HG02763 (cell line): ENCODE measurements around the gene RABGAP1L.
A peak's percentile ranks its signal among the peaks of the same experiment; 100 is the strongest.
"Not testable (repeated sequence)": the region's sequence is repeated elsewhere in the genome, so short reads cannot be mapped to it uniquely, and the experiment has no call there.

Experiments
- ATAC-seq: cut with Tn5 transposase; IDR thresholded peaks from one replicate; pipeline ENCODE4 v1.9.1; 2021; ENCODE audit warnings: mild to moderate bottlenecking, moderate library complexity; ENCODE audit not compliant: unreplicated experiment

RABGAP1L gene

DNA sequence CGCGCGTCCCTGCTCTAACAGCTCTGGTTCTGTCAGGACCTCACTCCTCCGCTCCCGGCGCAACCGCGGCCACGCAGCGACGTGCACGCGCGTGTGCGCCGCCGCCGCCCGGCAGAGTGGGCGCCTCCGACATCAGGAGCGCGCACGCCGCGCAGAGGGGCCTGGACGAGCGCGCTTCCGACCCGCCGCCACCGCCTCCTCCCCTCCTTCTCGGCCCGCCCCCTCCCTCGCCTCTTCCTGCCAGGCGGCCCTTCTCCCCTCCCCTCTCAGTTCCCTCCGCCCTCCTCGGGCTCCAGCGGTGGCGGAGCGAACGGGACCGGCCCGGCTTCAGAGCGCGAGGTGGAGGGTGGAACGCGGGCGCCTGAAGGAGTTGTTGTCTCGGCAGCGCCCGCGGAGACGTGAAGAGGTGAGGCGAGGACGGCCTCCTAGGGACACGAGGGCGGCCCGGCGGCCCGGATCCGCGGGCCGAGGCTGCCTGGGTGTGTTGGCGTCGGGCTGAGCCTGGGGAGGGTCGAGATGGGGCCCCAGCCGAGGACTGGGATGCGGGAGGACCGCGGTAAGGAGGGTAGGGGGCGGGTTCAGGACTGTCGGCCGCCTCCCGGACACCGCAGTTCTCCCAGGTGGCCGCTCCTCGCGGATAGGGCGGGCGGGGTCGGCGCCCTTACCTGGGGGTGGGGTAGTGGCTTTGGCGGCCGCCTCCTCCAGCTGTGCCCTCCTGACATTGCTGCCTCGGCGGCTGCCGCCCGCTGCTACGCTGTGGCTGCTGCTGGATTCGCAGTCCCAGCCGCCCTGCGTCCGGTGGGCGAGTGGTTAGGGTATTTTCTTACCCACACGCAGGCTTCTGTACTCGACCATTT is at the start of gene RABGAP1L:
RABGAP1L (plus strand) TSS at position 269 of the 857 bp plus-strand sequence.
- peak; percentile 63 for ATAC-seq

DNA sequence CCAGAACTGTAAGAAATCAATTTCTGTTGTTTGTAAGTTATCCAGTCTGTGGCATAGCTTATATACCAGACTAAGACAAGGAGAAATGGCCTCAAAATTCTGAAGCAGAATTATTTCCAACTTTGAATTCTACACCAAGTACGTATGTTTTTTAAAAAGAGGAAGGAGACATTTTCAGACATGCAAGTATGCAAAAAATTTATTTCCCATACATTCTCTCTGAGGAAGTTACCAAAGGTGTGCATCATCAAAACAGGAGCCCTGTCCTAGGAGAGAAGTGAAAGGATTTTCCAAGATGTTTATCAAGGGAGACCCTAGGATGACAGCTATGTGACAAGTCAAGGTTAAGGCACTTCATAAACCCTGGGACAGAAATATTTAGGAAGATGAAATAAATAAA is 49.3 kb upstream of the RABGAP1L start:
- ATAC-seq: no peak

DNA sequence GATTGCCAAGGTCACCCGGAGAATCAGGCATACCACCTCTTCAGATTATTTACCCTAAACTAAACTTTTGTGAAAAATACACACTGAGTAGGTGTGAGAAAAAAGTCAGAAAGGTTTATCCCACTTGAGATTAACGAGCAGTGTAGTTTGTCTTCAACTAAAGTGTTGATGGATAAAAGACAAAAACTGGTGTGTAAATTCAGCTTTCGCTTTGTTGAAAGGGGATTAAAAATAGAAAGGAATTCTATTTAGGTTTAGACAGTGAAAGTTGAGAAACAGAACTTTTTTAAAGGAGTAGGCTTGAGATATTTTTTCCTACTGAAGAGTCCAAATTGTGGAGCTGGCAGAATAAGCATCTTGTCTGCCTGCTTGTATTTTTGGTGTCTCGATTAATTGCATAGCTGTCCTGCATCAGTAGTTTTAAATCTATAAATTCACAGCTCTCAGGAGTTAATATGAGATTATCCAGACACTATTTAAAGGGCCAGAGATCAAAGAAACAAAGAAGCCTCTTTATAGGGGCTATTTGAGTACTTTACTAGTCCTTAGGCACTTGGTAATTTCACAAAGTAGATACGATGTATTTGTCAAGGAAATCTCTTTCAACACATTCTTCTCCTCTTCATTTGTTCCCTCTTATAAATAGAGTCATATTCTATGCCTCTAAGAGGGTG is 46.7 kb upstream of the RABGAP1L start:
- no peak for ATAC-seq

DNA sequence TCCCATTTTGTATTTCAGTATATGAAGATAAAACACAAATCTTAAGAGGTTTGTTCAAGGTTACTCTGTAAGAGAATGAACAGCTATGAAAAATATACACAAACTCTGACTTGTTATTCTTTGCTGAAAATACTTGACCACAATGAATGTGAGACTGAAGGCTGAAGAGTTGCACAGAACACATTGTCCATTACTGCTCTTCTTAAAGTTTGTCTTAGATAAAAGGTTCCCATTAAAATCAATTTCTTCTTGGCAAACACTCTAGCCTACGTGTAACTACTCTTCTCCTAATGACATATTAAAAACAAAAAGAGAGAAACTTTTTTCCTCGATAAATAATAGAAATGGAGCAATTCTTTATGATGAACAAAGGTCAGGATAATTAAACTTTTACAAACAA is 45.2 kb upstream of the RABGAP1L start:
- ATAC-seq: no peak

DNA sequence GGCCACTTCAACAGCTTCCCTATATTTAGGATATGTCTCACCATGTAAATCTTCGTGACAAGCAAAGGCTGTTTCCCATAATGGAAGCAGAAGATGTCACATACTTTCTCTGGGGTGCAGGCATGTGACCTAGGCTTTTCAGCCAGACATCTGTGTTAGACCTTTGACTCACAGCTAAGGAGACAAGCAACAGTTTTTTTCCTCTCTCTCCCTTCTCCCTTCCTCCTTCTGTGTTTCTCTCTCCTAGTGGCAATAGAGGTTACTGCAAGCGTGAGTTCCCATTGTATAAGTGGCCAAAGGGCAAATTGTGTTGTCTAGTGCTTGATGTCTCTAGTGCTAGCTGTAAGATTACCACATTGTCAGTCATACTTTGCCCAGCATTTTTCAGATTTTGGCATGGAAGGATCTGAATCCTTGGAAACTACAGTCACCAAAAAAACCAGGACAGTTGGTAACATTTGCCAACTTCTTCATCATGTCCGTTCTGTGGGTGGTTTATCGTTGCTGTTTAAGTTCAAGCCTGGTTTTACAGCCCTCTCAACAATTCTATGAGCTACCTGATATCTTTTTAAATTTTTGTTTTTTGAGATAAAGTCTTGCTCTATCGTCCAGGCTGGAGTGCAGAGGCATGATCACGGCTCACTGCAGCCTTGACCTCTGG is 44.4 kb upstream of the RABGAP1L start:
- ATAC-seq: no peak

DNA sequence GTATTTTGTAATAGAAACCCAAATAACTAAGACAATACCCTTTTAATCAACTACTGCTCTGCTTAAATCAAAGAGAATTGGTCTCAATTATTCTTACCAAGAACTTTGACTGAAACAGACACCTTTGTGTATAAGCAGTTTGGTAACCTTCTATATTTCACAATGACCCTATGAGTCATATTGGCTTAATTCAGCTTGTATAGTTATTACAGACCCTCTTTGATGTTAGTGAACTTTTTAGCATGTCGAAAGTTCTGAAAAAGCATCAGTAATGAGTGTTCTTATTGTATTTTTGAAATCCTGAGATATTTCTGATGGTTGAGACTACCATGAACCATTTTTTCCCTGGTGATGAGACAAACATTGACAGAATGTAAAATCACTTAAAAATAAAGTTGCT is 43.3 kb upstream of the RABGAP1L start:
- ATAC-seq: no peak

DNA sequence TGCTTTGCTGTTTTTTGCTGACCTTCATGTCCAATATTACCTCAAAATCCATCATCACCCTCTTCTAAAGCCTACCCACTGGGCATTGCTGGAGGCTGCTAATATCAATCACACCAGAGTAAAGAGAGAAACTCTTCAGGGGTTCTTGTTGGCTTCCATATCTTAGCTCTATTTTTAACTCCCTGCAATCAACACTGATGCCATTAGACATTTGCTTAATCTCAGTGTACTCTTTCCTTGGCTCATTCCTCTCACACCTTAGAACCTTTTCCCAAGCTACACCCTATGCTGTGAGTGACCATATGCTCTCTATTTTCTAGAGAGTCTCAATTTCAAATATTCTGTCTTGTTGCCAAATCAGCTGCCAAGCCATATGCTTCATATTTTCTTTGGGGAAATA is 40.6 kb upstream of the RABGAP1L start:
- no peak for ATAC-seq

DNA sequence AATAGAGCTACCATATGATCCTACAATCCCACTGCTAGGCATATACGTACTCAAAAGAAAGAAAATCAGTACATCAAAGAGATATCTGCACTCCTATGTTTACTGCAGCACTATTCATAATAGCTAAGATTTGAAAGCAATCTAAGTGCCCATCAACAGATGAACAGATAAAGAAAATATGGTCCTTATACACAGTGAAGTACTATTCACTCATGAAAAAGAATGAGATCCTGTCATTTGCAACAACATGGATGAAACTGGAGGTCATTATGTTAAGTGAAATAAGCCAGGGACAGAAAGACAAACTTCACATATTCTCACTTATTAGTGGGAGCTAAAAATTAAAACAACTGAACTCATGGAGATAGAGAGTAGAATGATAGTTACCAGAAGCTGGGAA is 37.0 kb upstream of the RABGAP1L start:
- not testable (repeated sequence) for ATAC-seq

DNA sequence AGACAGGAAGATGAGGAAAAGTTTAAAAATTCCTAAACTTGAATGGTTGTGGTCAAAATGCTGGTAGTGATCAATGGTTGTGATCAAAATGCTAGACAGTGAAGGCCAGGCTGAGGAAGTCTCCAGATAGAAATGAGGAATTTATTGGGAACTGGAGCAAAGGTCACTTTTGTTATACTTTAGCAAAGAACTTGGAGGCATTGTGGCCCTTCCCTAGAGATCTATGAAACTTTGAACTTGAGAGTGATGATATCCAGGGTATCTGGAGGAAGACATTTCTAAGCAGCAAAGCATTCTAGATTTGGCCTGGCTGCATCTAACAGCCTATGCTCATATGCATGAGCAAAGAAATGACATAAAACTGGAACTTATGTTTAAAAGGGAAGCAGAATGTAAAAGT is 35.5 kb upstream of the RABGAP1L start:
- ATAC-seq: no peak

DNA sequence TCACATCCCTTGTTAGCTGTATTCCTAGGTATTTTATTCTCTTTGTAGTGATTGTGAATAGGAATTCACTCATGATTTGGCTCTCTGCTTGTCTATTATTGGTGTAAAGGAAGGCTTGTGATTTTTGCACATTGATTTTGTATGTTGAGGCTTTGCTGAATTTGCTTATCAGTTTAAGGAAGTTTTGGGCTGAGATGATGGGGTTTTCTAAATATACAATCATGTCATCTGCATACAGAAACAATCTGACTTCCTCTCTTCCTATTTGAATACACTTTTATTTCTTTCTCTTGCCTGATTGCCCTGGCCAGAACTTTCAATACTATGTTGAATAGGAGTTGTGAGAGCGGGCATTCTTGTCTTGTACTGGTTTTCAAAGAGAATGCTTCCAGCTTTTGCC is 32.1 kb upstream of the RABGAP1L start:
- ATAC-seq: not testable (repeated sequence)

DNA sequence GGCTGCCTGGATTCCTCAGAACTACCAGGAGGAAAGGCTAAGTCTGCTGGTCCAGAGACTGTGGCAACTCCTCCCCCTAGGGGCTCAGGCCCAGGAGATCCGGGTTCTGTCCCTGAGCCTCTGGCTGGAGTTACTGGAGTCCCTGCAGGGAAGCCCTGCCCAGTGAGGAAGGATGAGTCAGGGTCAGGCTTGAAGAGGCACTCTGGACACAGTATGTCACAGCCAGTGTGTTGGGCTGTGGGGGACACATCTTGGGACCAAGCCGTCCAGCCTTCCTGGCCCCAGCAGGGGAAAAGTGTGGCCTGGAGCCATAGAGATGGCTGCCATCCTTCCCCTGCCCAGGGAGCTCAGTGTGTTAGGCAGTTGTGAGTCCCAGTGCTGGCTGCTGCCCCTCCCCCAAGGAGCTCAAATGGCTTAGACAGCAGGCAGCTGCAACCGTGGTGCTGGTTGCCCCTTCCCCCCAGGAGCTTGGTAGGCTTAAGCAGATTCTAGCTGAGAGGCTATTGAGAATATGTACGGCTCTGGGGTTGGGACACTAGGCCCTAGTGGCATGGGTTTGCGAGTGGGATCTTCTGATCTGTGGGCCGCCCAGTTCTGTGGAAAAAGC is 28.2 kb upstream of the RABGAP1L start:
- ATAC-seq: no peak

DNA sequence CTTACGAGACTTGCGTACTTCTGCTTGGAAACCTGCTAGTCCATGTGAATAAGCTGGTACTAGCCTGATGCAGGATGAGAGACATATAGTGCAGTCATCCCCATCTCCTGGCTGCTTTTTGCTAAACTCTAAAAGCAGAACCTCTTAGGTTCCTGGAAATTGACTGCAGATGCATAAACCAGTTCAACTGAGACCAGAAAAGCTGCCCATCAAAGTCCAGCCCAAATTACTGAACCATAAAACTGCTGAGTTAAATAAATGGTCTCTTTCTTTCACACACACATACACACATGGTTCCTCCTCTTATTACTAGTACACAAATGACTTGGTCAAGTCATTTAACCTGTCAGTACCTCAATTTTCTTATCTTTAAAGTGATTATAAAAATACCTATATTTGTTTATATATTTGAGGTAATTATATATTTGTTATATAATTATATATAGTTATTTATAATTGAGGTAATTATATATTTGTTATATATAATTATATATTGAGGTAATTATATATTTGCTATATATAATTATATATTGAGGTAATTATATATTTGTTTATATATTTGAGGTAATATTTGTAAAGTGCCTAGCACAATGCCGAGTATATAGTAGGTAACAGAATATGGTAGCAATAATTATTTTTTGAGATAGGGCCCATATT is 25.2 kb upstream of the RABGAP1L start:
- no peak for ATAC-seq

DNA sequence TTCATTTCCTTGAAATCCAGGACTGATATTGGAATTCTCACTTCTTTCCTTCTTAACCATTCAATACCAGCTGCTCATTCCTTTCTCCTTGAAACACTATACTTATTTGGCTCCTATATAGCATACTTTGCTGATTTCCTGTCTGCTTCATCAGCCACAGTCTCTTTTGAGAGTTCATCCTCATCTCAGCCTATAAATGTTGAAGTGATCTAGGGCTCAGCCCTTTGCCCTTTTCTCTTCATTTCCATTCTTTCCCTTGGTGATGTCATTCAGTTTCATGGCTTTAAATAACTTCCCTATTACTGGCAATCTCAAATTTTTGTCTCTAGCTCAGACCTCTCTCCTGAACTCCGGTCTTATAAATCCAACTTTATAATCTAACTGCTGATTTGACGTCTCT is 24.1 kb upstream of the RABGAP1L start:
- ATAC-seq: no peak

DNA sequence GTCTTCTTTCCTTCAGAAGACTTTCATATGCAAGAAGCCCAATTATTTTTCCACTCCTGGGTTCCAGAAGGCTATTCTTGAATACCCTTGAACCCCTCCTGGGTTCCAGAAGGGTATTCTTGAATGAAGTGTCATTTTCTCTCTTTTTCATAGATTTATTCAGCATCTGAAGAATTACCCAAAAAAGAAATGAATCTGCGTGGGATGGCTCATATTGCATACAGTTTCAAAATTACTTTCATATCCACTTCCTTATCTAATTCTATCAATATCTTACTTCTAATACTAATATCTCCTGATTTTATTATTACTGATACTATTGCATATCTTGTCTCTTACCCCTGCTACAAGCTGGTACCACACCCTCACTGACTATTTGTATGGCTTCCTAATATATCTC is 22.6 kb upstream of the RABGAP1L start:
- no peak for ATAC-seq

DNA sequence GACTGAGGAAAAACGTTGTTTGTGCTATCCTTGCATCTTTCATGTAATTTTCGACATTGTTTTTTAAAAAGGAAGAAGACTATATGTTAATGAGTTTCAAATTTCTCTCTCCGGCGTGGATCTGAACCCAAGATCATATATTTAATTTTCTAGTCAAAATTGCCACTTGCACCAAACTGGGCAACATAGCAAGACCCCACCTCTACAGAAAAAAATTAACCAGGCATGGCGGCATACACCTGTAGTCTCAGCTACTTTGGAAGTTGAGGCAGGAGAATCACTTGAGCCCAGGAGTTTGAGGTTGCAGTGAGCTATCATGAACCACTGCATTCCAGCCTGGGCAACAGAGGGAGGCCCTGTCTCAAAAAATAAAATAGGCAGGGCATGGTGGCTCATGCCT is 16.5 kb upstream of the RABGAP1L start:
- no peak for ATAC-seq

DNA sequence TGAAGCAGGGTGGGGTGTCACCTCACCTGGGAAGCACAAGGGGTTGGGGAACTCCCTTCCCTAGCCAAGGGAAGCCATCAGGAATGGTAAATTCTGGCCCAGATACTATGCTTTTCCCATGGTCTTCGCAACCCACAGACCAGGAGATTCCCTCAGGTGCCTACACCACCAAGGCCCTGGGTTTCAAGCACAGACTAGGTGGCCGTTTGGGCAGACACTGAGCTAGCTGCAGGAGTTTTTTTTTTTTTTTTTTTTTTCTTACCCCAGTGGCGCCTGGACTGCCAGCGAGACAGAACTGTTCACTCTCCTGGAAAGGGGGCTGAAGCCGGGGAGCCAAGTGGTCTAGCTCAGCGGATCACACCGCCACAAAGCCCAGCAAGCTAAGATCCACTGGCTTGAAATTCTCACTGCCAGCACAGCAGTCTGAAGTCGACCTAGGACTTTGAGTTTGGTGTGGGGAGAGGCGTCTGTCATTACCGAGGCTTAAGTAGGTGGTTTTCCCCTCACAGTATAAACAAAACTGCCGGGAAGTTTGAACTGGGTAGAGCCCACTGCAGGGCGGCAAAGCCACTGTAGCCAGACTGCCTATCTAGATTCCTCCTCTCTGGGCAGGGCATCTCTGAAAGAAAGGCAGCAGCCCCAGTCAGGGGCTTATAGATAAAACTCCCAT is 15.5 kb upstream of the RABGAP1L start:
- not testable (repeated sequence) for ATAC-seq

DNA sequence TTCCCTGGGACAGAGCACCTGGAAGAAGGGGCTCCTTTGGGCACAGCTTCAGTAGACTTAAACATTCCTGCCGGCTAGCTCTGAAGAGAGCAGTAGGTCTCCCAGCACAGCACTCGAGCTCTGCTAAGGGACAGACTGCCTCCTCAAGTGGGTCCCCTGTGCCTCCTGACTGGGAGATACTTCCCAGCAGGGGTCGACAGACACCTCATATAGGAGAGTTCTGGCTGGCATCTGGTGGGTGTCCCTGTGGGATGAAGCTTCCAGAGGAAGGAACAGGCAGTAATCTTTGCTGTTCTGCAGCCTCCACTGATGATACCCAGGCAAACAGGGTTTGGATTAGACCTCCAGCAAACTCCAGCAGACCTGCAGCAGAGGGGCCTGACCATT is 14.9 kb upstream of the RABGAP1L start:
- ATAC-seq: not testable (repeated sequence)

DNA sequence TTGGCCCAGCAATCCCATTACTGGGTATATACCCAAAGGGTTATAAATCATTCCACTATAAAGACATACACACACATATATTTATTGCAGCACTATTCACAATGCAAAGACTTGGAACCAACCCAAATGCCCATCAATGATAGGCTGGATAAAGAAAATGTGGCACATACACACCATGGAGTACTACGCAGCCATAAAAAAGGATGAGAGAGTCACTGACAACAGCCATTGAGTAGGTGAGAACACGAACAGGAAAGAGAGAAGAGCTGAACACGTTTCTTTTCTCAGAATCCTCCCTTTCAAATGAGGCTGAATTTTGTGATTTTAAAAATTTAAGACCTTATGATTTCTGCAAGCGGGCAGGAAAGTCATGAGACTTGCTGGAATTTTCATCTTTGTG is 10.1 kb upstream of the RABGAP1L start:
- no peak for ATAC-seq

DNA sequence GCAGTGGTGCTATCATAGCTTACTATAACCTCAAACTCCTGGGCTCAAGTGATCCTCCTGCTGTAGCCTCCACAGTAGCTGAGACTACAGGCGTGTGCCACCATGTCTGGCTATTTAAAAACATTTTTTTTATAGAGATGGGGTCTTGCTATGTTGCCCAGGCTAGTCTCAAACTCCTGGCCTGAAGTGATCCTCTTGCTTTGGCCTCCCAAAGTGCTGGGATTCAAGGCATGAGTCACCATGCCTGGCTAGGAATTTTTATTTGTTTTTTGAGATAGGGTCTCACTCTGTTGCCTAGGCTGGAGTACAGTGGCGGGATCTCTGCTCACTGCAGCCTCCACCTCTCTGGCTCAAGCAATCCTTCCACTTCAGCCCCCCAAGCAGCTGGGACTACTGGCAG is 8.8 kb upstream of the RABGAP1L start:
- no peak for ATAC-seq

DNA sequence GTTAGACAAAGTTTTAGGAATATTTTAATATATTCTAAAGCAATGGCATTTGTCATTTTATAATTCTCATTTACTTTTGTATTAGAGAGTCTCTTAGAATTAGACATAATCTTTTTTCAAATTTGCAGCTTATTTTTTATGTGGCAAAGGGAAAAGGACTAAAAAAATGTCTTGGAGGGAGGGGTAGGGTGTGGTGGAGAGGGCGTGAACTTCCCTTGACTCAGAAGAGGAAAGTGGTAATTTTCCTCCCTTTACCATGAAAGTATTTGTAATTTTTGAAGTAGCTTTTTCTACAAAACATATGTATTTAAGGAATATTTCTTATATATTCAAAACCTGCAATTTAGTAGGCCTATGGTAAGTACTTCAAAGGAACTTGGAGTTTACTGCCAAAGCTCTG is 6.9 kb upstream of the RABGAP1L start:
- ATAC-seq: no peak
